ENCODE results near the gene L1CAM.

L1CAM gene

GRCh38 chrX:153924149-153924861 is 38.3 kb upstream of the L1CAM start:
- no peak for DNase-seq

- no peak for DNase-seq
Observed at GRCh38 chrX:153922932-153923857, 37.2 kb upstream of the L1CAM start.

GRCh38 chrX:153921511-153922446 is 35.8 kb upstream of the L1CAM start:
- DNase-seq: no peak

- no peak for DNase-seq
Observed at GRCh38 chrX:153921070-153921469, 35.1 kb upstream of the L1CAM start.

- no peak for DNase-seq
Observed at GRCh38 chrX:153920546-153920945, 34.6 kb upstream of the L1CAM start.

- DNase-seq: no peak
Observed at GRCh38 chrX:153919281-153919680, 33.3 kb upstream of the L1CAM start.

- DNase-seq: no peak
Observed at GRCh38 chrX:153917869-153918268, 31.9 kb upstream of the L1CAM start.

GRCh38 chrX:153913701-153914100 is 27.7 kb upstream of the L1CAM start:
- no peak for DNase-seq

GRCh38 chrX:153913211-153913610 is 27.2 kb upstream of the L1CAM start:
- no peak for DNase-seq

GRCh38 chrX:153911798-153912197 is 25.8 kb upstream of the L1CAM start:
- DNase-seq: no peak

GRCh38 chrX:153910446-153910845 is 24.5 kb upstream of the L1CAM start:
- no peak for DNase-seq

- DNase-seq: no peak
Observed at GRCh38 chrX:153909980-153910360, 24.0 kb upstream of the L1CAM start.

- DNase-seq: no peak
Observed at GRCh38 chrX:153909024-153909979, 23.3 kb upstream of the L1CAM start.

GRCh38 chrX:153908219-153908860 is 22.4 kb upstream of the L1CAM start:
- DNase-seq: no peak

- DNase-seq: no peak
Observed at GRCh38 chrX:153907456-153907855, 21.5 kb upstream of the L1CAM start.

GRCh38 chrX:153906126-153906917 is 20.3 kb upstream of the L1CAM start:
- no peak for DNase-seq

GRCh38 chrX:153905481-153906095 is 19.6 kb upstream of the L1CAM start:
- no peak for DNase-seq

GRCh38 chrX:153903991-153904957 is 18.3 kb upstream of the L1CAM start, which contains the start of gene AVPR2:
Gene AVPR2 (plus strand): TSS chrX:153904673. CDS start chrX:153905146, 473 bp downstream.
- no peak for DNase-seq
